GM12878 (cell line): ENCODE data around the gene PAQR7. TPM values are rescaled to one million over a fixed set of nuclear protein-coding genes. Genes with fewer than 3 reads are reported as not detected.

Experiments
- BACH1 ChIP-seq: fragments of 450-650 bp; IDR thresholded peaks from 2 replicates; pipeline ENCODE4 v1.6.1; 2017; ENCODE audit warnings: mild to moderate bottlenecking, borderline replicate concordance
- CBFB ChIP-seq: IDR thresholded peaks from 2 replicates; pipeline ENCODE4 v1.6.1; 2016; ENCODE audit warnings: antibody characterized with exemption, low read depth
- EED ChIP-seq: sonication (generic); IDR thresholded peaks from 2 replicates; pipeline ENCODE4 v1.6.1; 2016; ENCODE audit warnings: antibody characterized with exemption, low read depth
- ESRRA ChIP-seq: IDR thresholded peaks from 2 replicates; pipeline ENCODE4 v1.6.1; 2012; ENCODE audit warnings: mild to moderate bottlenecking, low read length, improper control_type of control experiment
- KLF5 ChIP-seq: fragments of 450-650 bp; IDR thresholded peaks from 2 replicates; pipeline ENCODE4 v1.6.1; 2014; ENCODE audit warnings: mild to moderate bottlenecking; ENCODE audit not compliant: partially characterized antibody
- MEF2A ChIP-seq: IDR thresholded peaks from 2 replicates; pipeline ENCODE4 v1.6.1; 2011; ENCODE audit warnings: low read depth, mild to moderate bottlenecking, low read length, moderate library complexity; ENCODE audit not compliant: insufficient read depth
- PAX8 ChIP-seq: fragments of 450-650 bp; IDR thresholded peaks from 2 replicates; pipeline ENCODE4 v1.6.1; 2017; ENCODE audit warnings: mild to moderate bottlenecking, moderate library complexity
- PBX3 ChIP-seq: IDR thresholded peaks from 2 replicates; pipeline ENCODE4 v1.6.1; 2011; ENCODE audit warnings: mild to moderate bottlenecking, low read depth, low read length, moderate library complexity; ENCODE audit not compliant: insufficient replicate concordance
- POLR2A ChIP-seq: IDR thresholded peaks from 2 replicates; pipeline ENCODE4 v1.6.1; 2011; ENCODE audit warnings: low read depth, mild to moderate bottlenecking, low read length
- RAD21 ChIP-seq: IDR thresholded peaks from 2 replicates; pipeline ENCODE4 v1.6.1; 2011; ENCODE audit warnings: mild to moderate bottlenecking, low read depth, low read length, moderate library complexity; ENCODE audit not compliant: insufficient read depth
- SREBF2 ChIP-seq: IDR thresholded peaks from 2 replicates; pipeline ENCODE4 v1.6.1; 2012; ENCODE audit warnings: mild to moderate bottlenecking, low read length
- SUPT20H ChIP-seq: IDR thresholded peaks from 2 replicates; pipeline ENCODE4 v1.6.1; 2011; ENCODE audit warnings: low read depth, mild to moderate bottlenecking, low read length, moderate library complexity, borderline replicate concordance; ENCODE audit not compliant: control insufficient read depth
- ZNF217 ChIP-seq: fragments of 450-650 bp; IDR thresholded peaks from 2 replicates; pipeline ENCODE4 v1.6.1; 2017; ENCODE audit warnings: antibody characterized with exemption, mild to moderate bottlenecking
- ZNF24 ChIP-seq: fragments of 450-650 bp; IDR thresholded peaks from 2 replicates; pipeline ENCODE4 v1.6.1; 2017; ENCODE audit warnings: antibody characterized with exemption, mild to moderate bottlenecking
- ZNF687 ChIP-seq: fragments of 450-650 bp; IDR thresholded peaks from 2 replicates; pipeline ENCODE4 v1.6.1; 2017; ENCODE audit warnings: mild to moderate bottlenecking, moderate library complexity
- polyA plus RNA-seq, 11 experiments: library from polyadenylated mRNA; depleted of rRNA in 4 of 11; unstranded in 6 of 11; stranded (reverse) in 5 of 11; fragments of >200 nt; fragmentation: Nextera tagmentation in 4 of 11; fragmentation: Illumina TruSeq in 1 of 11; extraction: Ambion mirVana in 4 of 11; extraction: Trizol in 1 of 11; gene quantifications; 1 replicate in 1 of 11; 2 replicates in 10 of 11; pipeline versions ENCODE4 v1.2.1 to v1.2.3, GENCODE V29; 2011 to 2016; ENCODE audit warnings: inconsistent platforms in 2 of 11, missing spikeins in 2 of 11, low read depth in 1 of 11
- total RNA-seq, 4 experiments: library from RNA; depleted of rRNA in 3 of 4; stranded (reverse); fragments of >200 nt in 3 of 4; fragmentation: Illumina TruSeq in 1 of 4; extraction: Trizol in 1 of 4; gene quantifications; 2 replicates each; pipeline versions ENCODE4 v1.2.1 to v1.2.3, GENCODE V29; 2013 to 2021
- TF ChIP-seq, protein P1 (sequence below): fragments of 450-650 bp; IDR thresholded peaks from 2 replicates; pipeline ENCODE4 v1.6.1; 2017; ENCODE audit warnings: low read depth, mild to moderate bottlenecking, moderate library complexity
- TF ChIP-seq, protein P2 (sequence below): fragments of 450-650 bp; IDR thresholded peaks from 2 replicates; pipeline ENCODE4 v1.6.1; 2017; ENCODE audit warnings: mild to moderate bottlenecking

Gene PAQR7
- total and polyA plus RNA-seq, 10 of the 15 experiments (the other 5 are each of a cell fraction or from before 2014, with no cell fraction given): 1.1 to 8.8 (median 5.2) TPM

DNA sequence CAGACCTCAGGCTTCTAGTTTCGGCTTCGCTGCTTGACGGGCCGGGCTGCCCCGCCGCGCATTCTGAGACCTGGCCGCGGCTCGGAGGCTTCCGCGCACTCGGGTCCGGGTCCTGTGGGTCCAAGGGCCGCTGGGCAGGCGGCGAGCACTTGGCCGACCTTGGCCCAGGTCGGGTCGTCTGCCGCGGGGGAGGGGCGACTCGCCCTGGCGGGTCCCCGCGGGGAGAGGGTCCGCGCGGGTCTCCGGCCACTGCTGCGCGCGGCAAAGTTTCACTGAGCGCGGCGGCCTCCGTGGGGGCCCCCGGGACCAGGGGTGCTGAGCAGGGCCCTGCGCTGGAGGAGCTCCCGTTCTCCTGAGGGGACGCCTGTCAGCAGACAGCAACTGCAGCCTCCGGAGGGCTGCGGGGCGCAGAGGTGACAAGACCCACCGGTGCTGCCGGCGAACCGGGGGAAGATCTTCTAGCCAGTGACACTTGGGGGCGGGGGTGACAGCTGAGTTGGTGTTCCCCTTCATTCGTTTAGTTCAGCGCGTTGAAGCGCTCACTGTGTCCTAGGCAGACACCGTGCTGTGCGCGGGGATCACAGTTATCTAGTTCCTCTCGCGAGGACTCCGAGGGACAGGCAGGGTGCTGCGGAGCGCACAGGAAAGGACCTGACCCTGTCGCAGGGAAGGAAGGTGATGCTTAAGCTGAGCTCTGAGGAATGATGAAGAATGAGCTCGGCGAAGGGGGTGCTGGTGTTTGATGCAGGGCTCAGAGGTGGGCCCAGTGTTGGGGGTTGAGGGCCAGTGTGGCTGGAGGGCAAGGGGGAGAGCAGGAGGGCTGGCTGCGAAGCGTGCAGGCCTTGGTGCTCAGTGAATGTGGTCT lies 55.0 kb downstream of the PAQR7 start (continued):
- TF ChIP-seq ZNF687: no peak
- peak; percentile 30; the same call in 1 of the 2 replicates for TF ChIP-seq ZNF24
- peak; percentile 2; the same call in 1 of the 2 replicates for TF ChIP-seq BACH1
- peak; percentile 48; the same call in 1 of the 2 replicates for TF ChIP-seq CBFB
- peak; percentile 79 for TF ChIP-seq POLR2A
- TF ChIP-seq ESRRA: no peak
- no peak for TF ChIP-seq KLF5
- TF ChIP-seq EED: no peak
- TF ChIP-seq, protein P1, sequence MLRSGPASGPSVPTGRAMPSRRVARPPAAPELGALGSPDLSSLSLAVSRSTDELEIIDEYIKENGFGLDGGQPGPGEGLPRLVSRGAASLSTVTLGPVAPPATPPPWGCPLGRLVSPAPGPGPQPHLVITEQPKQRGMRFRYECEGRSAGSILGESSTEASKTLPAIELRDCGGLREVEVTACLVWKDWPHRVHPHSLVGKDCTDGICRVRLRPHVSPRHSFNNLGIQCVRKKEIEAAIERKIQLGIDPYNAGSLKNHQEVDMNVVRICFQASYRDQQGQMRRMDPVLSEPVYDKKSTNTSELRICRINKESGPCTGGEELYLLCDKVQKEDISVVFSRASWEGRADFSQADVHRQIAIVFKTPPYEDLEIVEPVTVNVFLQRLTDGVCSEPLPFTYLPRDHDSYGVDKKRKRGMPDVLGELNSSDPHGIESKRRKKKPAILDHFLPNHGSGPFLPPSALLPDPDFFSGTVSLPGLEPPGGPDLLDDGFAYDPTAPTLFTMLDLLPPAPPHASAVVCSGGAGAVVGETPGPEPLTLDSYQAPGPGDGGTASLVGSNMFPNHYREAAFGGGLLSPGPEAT: no peak
- no peak for TF ChIP-seq RAD21
- TF ChIP-seq MEF2A: no peak
- no peak for TF ChIP-seq SREBF2
- TF ChIP-seq, protein P2, sequence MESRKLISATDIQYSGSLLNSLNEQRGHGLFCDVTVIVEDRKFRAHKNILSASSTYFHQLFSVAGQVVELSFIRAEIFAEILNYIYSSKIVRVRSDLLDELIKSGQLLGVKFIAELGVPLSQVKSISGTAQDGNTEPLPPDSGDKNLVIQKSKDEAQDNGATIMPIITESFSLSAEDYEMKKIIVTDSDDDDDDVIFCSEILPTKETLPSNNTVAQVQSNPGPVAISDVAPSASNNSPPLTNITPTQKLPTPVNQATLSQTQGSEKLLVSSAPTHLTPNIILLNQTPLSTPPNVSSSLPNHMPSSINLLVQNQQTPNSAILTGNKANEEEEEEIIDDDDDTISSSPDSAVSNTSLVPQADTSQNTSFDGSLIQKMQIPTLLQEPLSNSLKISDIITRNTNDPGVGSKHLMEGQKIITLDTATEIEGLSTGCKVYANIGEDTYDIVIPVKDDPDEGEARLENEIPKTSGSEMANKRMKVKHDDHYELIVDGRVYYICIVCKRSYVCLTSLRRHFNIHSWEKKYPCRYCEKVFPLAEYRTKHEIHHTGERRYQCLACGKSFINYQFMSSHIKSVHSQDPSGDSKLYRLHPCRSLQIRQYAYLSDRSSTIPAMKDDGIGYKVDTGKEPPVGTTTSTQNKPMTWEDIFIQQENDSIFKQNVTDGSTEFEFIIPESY: no peak
- TF ChIP-seq SUPT20H: no peak
- TF ChIP-seq PBX3: no peak
- no peak for TF ChIP-seq ZNF217
- TF ChIP-seq PAX8: no peak
